Measurements from ENCODE around the gene ABCC3. TPM values are rescaled to one million over a fixed set of nuclear protein-coding genes. Genes with fewer than 3 reads are reported as not detected.

The ABCC3 gene
- total and polyA plus RNA-seq, 2 donors (not counting 3 experiments of a cell fraction or from before 2014, with no cell fraction given), result 1.1 to 2.6 TPM

GRCh38 chr17:50657054-50657453, 22.4 kb downstream of the ABCC3 start:
- Histone ChIP-seq H3K9ac (replicated peaks; ENCODE audit: extremely low read depth, insufficient read depth, low read length) (no peak overlapping the region), H3K27me3 (ENCODE audit: control insufficient read depth in 2 of 2, insufficient read depth in 2 of 2, low read length in 2 of 2) (no peaks in the 10 kb centered on the region), H3K9me1 (replicated peaks; ENCODE audit: control insufficient read depth, extremely low read depth, insufficient read depth, low read length) (no peaks in the 10 kb centered on the region), H3K27ac (ENCODE audit: insufficient read depth, low read depth, low read length) (no peak overlapping the region), H3K9me3 (replicated peaks; ENCODE audit: control insufficient read depth, insufficient read depth, low read length) (no peaks in the 10 kb centered on the region), H3K36me3 (ENCODE audit: control insufficient read depth in 2 of 2, extremely low read depth in 1 of 2, insufficient read depth in 2 of 2, low read length in 2 of 2) (no peaks in the 10 kb centered on the region), H4K20me1 (replicated peaks; ENCODE audit: control insufficient read depth, extremely low read depth, insufficient read depth, low read length) (no peaks in the 10 kb centered on the region), H3K4me3 (replicated peaks in 1 of 3; ENCODE audit: insufficient read depth in 1 of 3, low read depth in 1 of 3, low read length in 3 of 3) (no peak overlapping the region), H3K4me2 (ENCODE audit: insufficient read depth, low read length) (no peak overlapping the region), H3K4me1 (ENCODE audit: control insufficient read depth, extremely low read depth, insufficient read depth, low read length) (peaks cover 24% of the 10 kb centered on the region), H2AFZ (ENCODE audit: low read depth, low read length) (no peak overlapping the region), H3K79me2 (ENCODE audit: control insufficient read depth, insufficient read depth, low read length) (no peaks in the 10 kb centered on the region)
- no TSS peak for BruUV-seq (replicated peaks)
- TF ChIP-seq JUN (IDR thresholded peaks at IDR 0.05; ENCODE audit: borderline replicate concordance, insufficient read depth, insufficient read length, low read depth), result no peak
- TF ChIP-seq POLR2A (IDR thresholded peaks at IDR 0.05; ENCODE audit: low read depth, low read length), result no peak
- TF ChIP-seq MYC (IDR thresholded peaks at IDR 0.05; ENCODE audit: low read depth, low read length), result no peak
- TF ChIP-seq EZH2 (IDR thresholded peaks at IDR 0.05; ENCODE audit: borderline replicate concordance, low read depth, low read length, severe bottlenecking), result no peak
- TF ChIP-seq, protein P1, sequence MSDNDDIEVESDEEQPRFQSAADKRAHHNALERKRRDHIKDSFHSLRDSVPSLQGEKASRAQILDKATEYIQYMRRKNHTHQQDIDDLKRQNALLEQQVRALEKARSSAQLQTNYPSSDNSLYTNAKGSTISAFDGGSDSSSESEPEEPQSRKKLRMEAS (IDR thresholded peaks at IDR 0.05; ENCODE audit: insufficient read depth, insufficient read length), result no peak
- TF ChIP-seq, protein P2, sequence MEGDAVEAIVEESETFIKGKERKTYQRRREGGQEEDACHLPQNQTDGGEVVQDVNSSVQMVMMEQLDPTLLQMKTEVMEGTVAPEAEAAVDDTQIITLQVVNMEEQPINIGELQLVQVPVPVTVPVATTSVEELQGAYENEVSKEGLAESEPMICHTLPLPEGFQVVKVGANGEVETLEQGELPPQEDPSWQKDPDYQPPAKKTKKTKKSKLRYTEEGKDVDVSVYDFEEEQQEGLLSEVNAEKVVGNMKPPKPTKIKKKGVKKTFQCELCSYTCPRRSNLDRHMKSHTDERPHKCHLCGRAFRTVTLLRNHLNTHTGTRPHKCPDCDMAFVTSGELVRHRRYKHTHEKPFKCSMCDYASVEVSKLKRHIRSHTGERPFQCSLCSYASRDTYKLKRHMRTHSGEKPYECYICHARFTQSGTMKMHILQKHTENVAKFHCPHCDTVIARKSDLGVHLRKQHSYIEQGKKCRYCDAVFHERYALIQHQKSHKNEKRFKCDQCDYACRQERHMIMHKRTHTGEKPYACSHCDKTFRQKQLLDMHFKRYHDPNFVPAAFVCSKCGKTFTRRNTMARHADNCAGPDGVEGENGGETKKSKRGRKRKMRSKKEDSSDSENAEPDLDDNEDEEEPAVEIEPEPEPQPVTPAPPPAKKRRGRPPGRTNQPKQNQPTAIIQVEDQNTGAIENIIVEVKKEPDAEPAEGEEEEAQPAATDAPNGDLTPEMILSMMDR (IDR thresholded peaks at IDR 0.05; ENCODE audit: extremely low read depth in 1 of 2, insufficient read depth in 1 of 2, low read depth in 1 of 2, low read length in 2 of 2), result no peak
- TF ChIP-seq POLR2AphosphoS5 (IDR thresholded peaks at IDR 0.05; ENCODE audit: insufficient read depth, low read depth, low read length), result no peak
- TF ChIP-seq FOS (IDR thresholded peaks at IDR 0.05; ENCODE audit: borderline replicate concordance, insufficient read depth, low read length), result no peak
- no peak for TF ChIP-seq GATA2 (IDR thresholded peaks at IDR 0.05; ENCODE audit: insufficient read depth, insufficient read length, low read depth, low read length)
- ChIA-PET POLR2A (no interaction called here), CTCF (no interaction called here)
- intact Hi-C loops (cut with micrococcal nuclease) (no loop called here), dilution Hi-C loops (cut with MboI; ENCODE audit: extremely low pct_ligation_motif_present, low sequenced_read_pairs) (no loop called here)
- DNase-seq (ENCODE audit: low read depth, low spot score), result no peak
- no peak for FAIRE-seq

All from endothelial cell of umbilical vein (primary cell).